ENCODE measurements around the gene RDH13. TPM values are rescaled to one million over a fixed set of nuclear protein-coding genes. Genes with fewer than 3 reads are reported as not detected.
"Not testable (repeated sequence)": the region's sequence is repeated elsewhere in the genome, so short reads cannot be mapped to it uniquely, and the experiment has no call there.

RDH13 gene
- total RNA-seq, 1 donor from 2014 or later: 13.5 TPM

GRCh38 chr19:55036058-55036457, 26.9 kb downstream of the RDH13 start:
- Mint-ChIP-seq H3K27me3 (ENCODE audit: unreplicated experiment) (peaks cover 3% of the 10 kb centered on the region), H3K4me3 (ENCODE audit: unreplicated experiment) (peak overlapping the region; percentile 6), H3K36me3 (ENCODE audit: low read depth, unreplicated experiment) (no peaks in the 10 kb centered on the region), H3K9me3 (ENCODE audit: unreplicated experiment) (no peaks in the 10 kb centered on the region), H3K27ac (ENCODE audit: unreplicated experiment) (no peak overlapping the region), H3K4me1 (ENCODE audit: unreplicated experiment) (no peaks in the 10 kb centered on the region)
- DNase-seq (ENCODE audit: low spot score): no peak
- no peak for TF ChIP-seq CTCF (IDR thresholded peaks at IDR 0.05; ENCODE audit: unreplicated experiment)

GRCh38 chr19:55034751-55035150, 28.2 kb downstream of the RDH13 start:
- no peak for TF ChIP-seq CTCF (IDR thresholded peaks at IDR 0.05; ENCODE audit: unreplicated experiment)
- Mint-ChIP-seq H3K4me1 (ENCODE audit: unreplicated experiment) (no peaks in the 10 kb centered on the region), H3K9me3 (ENCODE audit: unreplicated experiment) (no peaks in the 10 kb centered on the region), H3K36me3 (ENCODE audit: low read depth, unreplicated experiment) (no peaks in the 10 kb centered on the region), H3K4me3 (ENCODE audit: unreplicated experiment) (peak overlapping the region; percentile 63), H3K27me3 (ENCODE audit: unreplicated experiment) (peaks cover 3% of the 10 kb centered on the region), H3K27ac (ENCODE audit: unreplicated experiment) (no peak overlapping the region)
- no peak for DNase-seq (ENCODE audit: low spot score)

- H3K27me3 Mint-ChIP-seq (ENCODE audit: unreplicated experiment); H3K36me3 Mint-ChIP-seq (ENCODE audit: low read depth, unreplicated experiment); H3K27ac Mint-ChIP-seq (ENCODE audit: unreplicated experiment); DNase-seq (ENCODE audit: low spot score); H3K9me3 Mint-ChIP-seq (ENCODE audit: unreplicated experiment); H3K4me3 Mint-ChIP-seq (ENCODE audit: unreplicated experiment); H3K4me1 Mint-ChIP-seq (ENCODE audit: unreplicated experiment): not testable (repeated sequence)
Measured at GRCh38 chr19:55032976-55033643, 29.8 kb downstream of the RDH13 start.

- peak overlapping the region; percentile 34 for H3K4me3 Mint-ChIP-seq (ENCODE audit: unreplicated experiment)
- no peaks in the 10 kb centered on the region for H3K36me3 Mint-ChIP-seq (ENCODE audit: low read depth, unreplicated experiment)
- TF ChIP-seq CTCF (IDR thresholded peaks at IDR 0.05; ENCODE audit: unreplicated experiment): no peak
- no peak for DNase-seq (ENCODE audit: low spot score)
- H3K9me3 Mint-ChIP-seq (ENCODE audit: unreplicated experiment): no peaks in the 10 kb centered on the region
- H3K27ac Mint-ChIP-seq (ENCODE audit: unreplicated experiment): no peak overlapping the region
- peaks cover 11% of the 10 kb centered on the region for H3K27me3 Mint-ChIP-seq (ENCODE audit: unreplicated experiment)
- no peaks in the 10 kb centered on the region for H3K4me1 Mint-ChIP-seq (ENCODE audit: unreplicated experiment)
Measured at GRCh38 chr19:55032170-55032800, 30.7 kb downstream of the RDH13 start.

- Mint-ChIP-seq H3K9me3 (ENCODE audit: unreplicated experiment) (no peaks in the 10 kb centered on the region), H3K4me3 (ENCODE audit: unreplicated experiment) (no peak overlapping the region), H3K36me3 (ENCODE audit: low read depth, unreplicated experiment) (peaks cover 2% of the 10 kb centered on the region), H3K27me3 (ENCODE audit: unreplicated experiment) (peaks cover 11% of the 10 kb centered on the region), H3K4me1 (ENCODE audit: unreplicated experiment) (no peaks in the 10 kb centered on the region), H3K27ac (ENCODE audit: unreplicated experiment) (no peak overlapping the region)
- no peak for TF ChIP-seq CTCF (IDR thresholded peaks at IDR 0.05; ENCODE audit: unreplicated experiment)
- no peak for DNase-seq (ENCODE audit: low spot score)
Measured at GRCh38 chr19:55031178-55031577, 31.8 kb downstream of the RDH13 start.
